Parathyroid adenoma (tissue), 2 donors: ENCODE data around the gene CSE1L.
"Not testable (repeated sequence)": the region's sequence is repeated elsewhere in the genome, so short reads cannot be mapped to it uniquely, and the experiment has no call there.

Experiments
- H2AFZ ChIP-seq: fragments of 300-600 bp; sonication (generic); one replicate; pipeline ENCODE4 v1.7.0; 2017; ENCODE audit warnings: antibody characterized with exemption, mild to moderate bottlenecking
- H3K27ac ChIP-seq: fragments of 300-600 bp; sonication (generic); one replicate; pipeline ENCODE4 v1.7.0; 2017
- H3K27me3 ChIP-seq: fragments of 300-600 bp; sonication (generic); one replicate; pipeline ENCODE4 v1.7.0; 2017; ENCODE audit warnings: low read length; ENCODE audit not compliant: control insufficient read depth, insufficient read depth
- H3K36me3 ChIP-seq: fragments of 300-600 bp; sonication (generic); one replicate; pipeline ENCODE4 v1.7.0; 2017; ENCODE audit warnings: low read length; ENCODE audit not compliant: control insufficient read depth, insufficient read depth
- H3K4me1 ChIP-seq: fragments of 300-600 bp; sonication (generic); one replicate; pipeline ENCODE4 v1.7.0; 2017; ENCODE audit warnings: control low read depth
- H3K4me2 ChIP-seq: fragments of 300-600 bp; sonication (generic); one replicate; pipeline ENCODE4 v1.7.0; 2017; ENCODE audit warnings: low read length
- H3K4me3 ChIP-seq: fragments of 300-600 bp; sonication (generic); one replicate; pipeline ENCODE4 v1.7.0; 2017; ENCODE audit warnings: low read depth, low read length
- H3K79me2 ChIP-seq: fragments of 300-600 bp; sonication (generic); one replicate; pipeline ENCODE4 v1.7.0; 2017; ENCODE audit warnings: control low read depth
- H3K9ac ChIP-seq: fragments of 300-600 bp; sonication (generic); one replicate; pipeline ENCODE4 v1.7.0; 2017; ENCODE audit warnings: mild to moderate bottlenecking
- H3K9me3 ChIP-seq: fragments of 300-600 bp; sonication (generic); one replicate; pipeline ENCODE4 v1.7.0; 2017; ENCODE audit warnings: low read length; ENCODE audit not compliant: control insufficient read depth
- CTCF ChIP-seq: fragments of 300-600 bp; sonication (generic); IDR thresholded peaks from one replicate; pipeline ENCODE4 v1.7.0; 2017; ENCODE audit warnings: antibody characterized with exemption, mild to moderate bottlenecking
- donor health status: primary hyperparathyroidism.

Gene CSE1L

GRCh38 chr20:49100972-49101371, 54.9 kb downstream of the CSE1L start:
- no peaks in the 10 kb centered on the region for H3K27me3 ChIP-seq
- H3K9me3 ChIP-seq = no peaks in the 10 kb centered on the region
- no peak overlapping the region for H2AFZ ChIP-seq
- H3K27ac ChIP-seq = no peak overlapping the region
- H3K79me2 ChIP-seq = no peaks in the 10 kb centered on the region
- H3K4me3 ChIP-seq = no peak overlapping the region
- H3K36me3 ChIP-seq = no peaks in the 10 kb centered on the region
- H3K9ac ChIP-seq = no peak overlapping the region
- H3K4me1 ChIP-seq = no peaks in the 10 kb centered on the region
- no peak for TF ChIP-seq CTCF
- no peak overlapping the region for H3K4me2 ChIP-seq

GRCh38 chr20:49103019-49103418, 56.9 kb downstream of the CSE1L start:
- no peak overlapping the region for H3K4me3 ChIP-seq
- no peak overlapping the region for H3K27ac ChIP-seq
- no peak overlapping the region for H3K4me2 ChIP-seq
- no peaks in the 10 kb centered on the region for H3K79me2 ChIP-seq
- H3K9me3 ChIP-seq = no peaks in the 10 kb centered on the region
- H2AFZ ChIP-seq = no peak overlapping the region
- no peak overlapping the region for H3K9ac ChIP-seq
- H3K36me3 ChIP-seq = no peaks in the 10 kb centered on the region
- no peaks in the 10 kb centered on the region for H3K4me1 ChIP-seq
- TF ChIP-seq CTCF = no peak
- H3K27me3 ChIP-seq = no peaks in the 10 kb centered on the region

- Histone ChIP-seq H3K27me3 (no peaks in the 10 kb centered on the region), H3K9me3 (no peaks in the 10 kb centered on the region), H3K4me1 (no peaks in the 10 kb centered on the region), H3K27ac (no peak overlapping the region), H3K4me3 (no peak overlapping the region), H3K36me3 (no peaks in the 10 kb centered on the region), H2AFZ (no peak overlapping the region), H3K79me2 (no peaks in the 10 kb centered on the region), H3K9ac (no peak overlapping the region), H3K4me2 (no peak overlapping the region)
- TF ChIP-seq CTCF = no peak
Observed at GRCh38 chr20:49103647-49104364, 57.7 kb downstream of the CSE1L start.

GRCh38 chr20:49104365-49104648, 58.2 kb downstream of the CSE1L start:
- no peak for TF ChIP-seq CTCF
- H3K9me3 ChIP-seq = no peaks in the 10 kb centered on the region
- no peak overlapping the region for H3K27ac ChIP-seq
- H3K4me3 ChIP-seq = no peak overlapping the region
- no peaks in the 10 kb centered on the region for H3K27me3 ChIP-seq
- no peak overlapping the region for H3K9ac ChIP-seq
- no peak overlapping the region for H3K4me2 ChIP-seq
- H3K79me2 ChIP-seq = no peaks in the 10 kb centered on the region
- no peak overlapping the region for H2AFZ ChIP-seq
- no peaks in the 10 kb centered on the region for H3K4me1 ChIP-seq
- no peaks in the 10 kb centered on the region for H3K36me3 ChIP-seq

DNA sequence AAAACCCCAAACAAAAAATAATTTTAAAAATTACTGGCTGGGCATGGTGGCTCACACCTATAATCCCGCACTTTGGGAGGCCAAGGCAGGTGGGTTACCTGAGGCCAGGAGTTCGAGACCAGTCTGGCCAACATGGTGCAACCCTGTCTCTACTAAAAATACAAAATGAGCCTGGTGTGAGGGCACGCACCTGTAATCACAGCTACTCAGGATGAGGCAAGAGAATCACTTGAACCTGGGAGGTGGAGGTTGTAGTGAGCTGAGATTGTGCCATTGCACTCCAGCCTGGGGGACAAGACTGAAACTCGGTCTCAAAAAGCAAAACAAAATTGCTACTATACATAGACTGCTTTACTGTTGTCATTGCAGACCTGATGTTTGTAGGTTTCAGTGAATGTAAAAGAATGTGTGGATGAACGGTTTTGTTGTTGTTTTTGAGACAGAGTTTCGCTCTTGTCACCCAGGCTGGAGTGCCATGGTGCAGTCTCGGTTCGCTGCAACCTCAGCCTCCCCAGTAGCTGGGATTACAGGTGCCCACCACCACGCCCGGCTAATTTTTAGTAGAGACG, 59.0 kb downstream of the CSE1L start:
- H2AFZ ChIP-seq, H3K9me3 ChIP-seq, H3K4me2 ChIP-seq, H3K9ac ChIP-seq, H3K79me2 ChIP-seq, H3K27me3 ChIP-seq, H3K27ac ChIP-seq, H3K36me3 ChIP-seq, H3K4me1 ChIP-seq, H3K4me3 ChIP-seq: not testable (repeated sequence)
